ENCODE data around the gene SORCS2. TPM values are rescaled to one million over a fixed set of nuclear protein-coding genes. Genes with fewer than 3 reads are reported as not detected.

The SORCS2 gene
- total and polyA plus RNA-seq, 2 of the 13 experiments (the other 11 are each of a cell fraction or from before 2014, with no cell fraction given), result 0.82 to 1.0 TPM

- intact Hi-C loops (cut with micrococcal nuclease; ENCODE audit: unreplicated experiment) (no loop called here), in situ Hi-C loops (cut with HindIII; ENCODE audit: extremely low pct_ligation_motif_present, low pct_unique_long_range_greater_than_20kb) (no loop called here)
- POLR2A ChIA-PET, result no interaction called here
- Histone ChIP-seq H2AFZ (ENCODE audit: low read length) (no peak overlapping the region), H4K20me1 (ENCODE audit: insufficient read depth, low read length) (no peaks in the 10 kb centered on the region), H3K36me3 (replicated peaks in 1 of 2; ENCODE audit: control insufficient read depth in 1 of 2, insufficient read depth in 2 of 2, low read length in 2 of 2) (no peaks in the 10 kb centered on the region), H3K27ac (ENCODE audit: extremely low read length, insufficient read depth, low read length) (no peak overlapping the region), H3K9ac (ENCODE audit: insufficient read depth, low read depth, low read length) (no peak overlapping the region), H3K4me2 (ENCODE audit: low read depth, low read length) (no peak overlapping the region), H3K79me2 (ENCODE audit: insufficient read depth, low read length) (no peaks in the 10 kb centered on the region), H3K27me3 (ENCODE audit: control insufficient read depth in 1 of 2, insufficient read depth in 2 of 2, low read length in 2 of 2) (no peaks in the 10 kb centered on the region), H3K4me1 (ENCODE audit: insufficient read depth, low read length) (peaks cover 26% of the 10 kb centered on the region), H3K9me3 (ENCODE audit: low read length) (no peaks in the 10 kb centered on the region), H3K4me3 (replicated peaks in 1 of 3; ENCODE audit: insufficient read depth in 1 of 3, low read depth in 2 of 3, low read length in 3 of 3) (no peak overlapping the region; a peak in 1 of 6 replicates)
- WGBS (ENCODE audit: low lambda C conversion rate), result 77% methylated on average over 15 of the region's 16 CpGs
- FAIRE-seq, result no peak
- CTCF ChIA-PET (ENCODE audit: low intra/inter-chr PET ratio, low total read pairs), result no interaction called here
- no TSS peak for BruUV-seq (replicated peaks)
- DNase-seq (ENCODE audit: low spot score), result no peak
- TF ChIP-seq RBM39 (IDR thresholded peaks at IDR 0.05; ENCODE audit: low read depth, low read length, poor library complexity, severe bottlenecking) (no peak), ZEB1 (IDR thresholded peaks at IDR 0.05; ENCODE audit: insufficient replicate concordance, low read depth) (no peak)
- TF ChIP-seq, protein P1, sequence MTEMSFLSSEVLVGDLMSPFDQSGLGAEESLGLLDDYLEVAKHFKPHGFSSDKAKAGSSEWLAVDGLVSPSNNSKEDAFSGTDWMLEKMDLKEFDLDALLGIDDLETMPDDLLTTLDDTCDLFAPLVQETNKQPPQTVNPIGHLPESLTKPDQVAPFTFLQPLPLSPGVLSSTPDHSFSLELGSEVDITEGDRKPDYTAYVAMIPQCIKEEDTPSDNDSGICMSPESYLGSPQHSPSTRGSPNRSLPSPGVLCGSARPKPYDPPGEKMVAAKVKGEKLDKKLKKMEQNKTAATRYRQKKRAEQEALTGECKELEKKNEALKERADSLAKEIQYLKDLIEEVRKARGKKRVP (CRISPR knock-in tag; IDR thresholded peaks at IDR 0.05), result no peak
- ATAC-seq, result peak; percentile 35; the same call in 2 of the 3 replicates
These were observed 551.9 kb downstream of the SORCS2 start for GRCh38 chr4:7744142-7744804.

- no peaks in the 10 kb centered on the region for H3K36me3 ChIP-seq (replicated peaks in 1 of 2; ENCODE audit: control insufficient read depth in 1 of 2, insufficient read depth in 2 of 2, low read length in 2 of 2)
- ChIA-PET POLR2A (no interaction called here), CTCF (ENCODE audit: low intra/inter-chr PET ratio, low total read pairs) (no interaction called here)
- no peaks in the 10 kb centered on the region for H3K9me3 ChIP-seq (ENCODE audit: low read length)
- no peak overlapping the region for H3K9ac ChIP-seq (ENCODE audit: insufficient read depth, low read depth, low read length)
- peaks cover 37% of the 10 kb centered on the region for H3K4me1 ChIP-seq (ENCODE audit: insufficient read depth, low read length)
- ATAC-seq, result no peak
- no TSS peak for BruUV-seq (replicated peaks)
- 79% methylated on average over 7 of the region's 15 CpGs for WGBS (ENCODE audit: low lambda C conversion rate)
- in situ Hi-C loops (cut with HindIII; ENCODE audit: extremely low pct_ligation_motif_present, low pct_unique_long_range_greater_than_20kb) (no loop called here), intact Hi-C loops (cut with micrococcal nuclease; ENCODE audit: unreplicated experiment) (no loop called here)
- H2AFZ ChIP-seq (ENCODE audit: low read length), result no peak overlapping the region
- no peak overlapping the region for H3K4me2 ChIP-seq (ENCODE audit: low read depth, low read length)
- H3K27me3 ChIP-seq (ENCODE audit: control insufficient read depth in 1 of 2, insufficient read depth in 2 of 2, low read length in 2 of 2), result no peaks in the 10 kb centered on the region
- no peaks in the 10 kb centered on the region for H3K79me2 ChIP-seq (ENCODE audit: insufficient read depth, low read length)
- no peak for DNase-seq (ENCODE audit: low spot score)
- FAIRE-seq, result no peak
- H4K20me1 ChIP-seq (ENCODE audit: insufficient read depth, low read length), result no peaks in the 10 kb centered on the region
- H3K27ac ChIP-seq (ENCODE audit: extremely low read length, insufficient read depth, low read length), result no peak overlapping the region
- H3K4me3 ChIP-seq (replicated peaks in 1 of 3; ENCODE audit: insufficient read depth in 1 of 3, low read depth in 2 of 3, low read length in 3 of 3), result no peak overlapping the region
- TF ChIP-seq, protein P2, sequence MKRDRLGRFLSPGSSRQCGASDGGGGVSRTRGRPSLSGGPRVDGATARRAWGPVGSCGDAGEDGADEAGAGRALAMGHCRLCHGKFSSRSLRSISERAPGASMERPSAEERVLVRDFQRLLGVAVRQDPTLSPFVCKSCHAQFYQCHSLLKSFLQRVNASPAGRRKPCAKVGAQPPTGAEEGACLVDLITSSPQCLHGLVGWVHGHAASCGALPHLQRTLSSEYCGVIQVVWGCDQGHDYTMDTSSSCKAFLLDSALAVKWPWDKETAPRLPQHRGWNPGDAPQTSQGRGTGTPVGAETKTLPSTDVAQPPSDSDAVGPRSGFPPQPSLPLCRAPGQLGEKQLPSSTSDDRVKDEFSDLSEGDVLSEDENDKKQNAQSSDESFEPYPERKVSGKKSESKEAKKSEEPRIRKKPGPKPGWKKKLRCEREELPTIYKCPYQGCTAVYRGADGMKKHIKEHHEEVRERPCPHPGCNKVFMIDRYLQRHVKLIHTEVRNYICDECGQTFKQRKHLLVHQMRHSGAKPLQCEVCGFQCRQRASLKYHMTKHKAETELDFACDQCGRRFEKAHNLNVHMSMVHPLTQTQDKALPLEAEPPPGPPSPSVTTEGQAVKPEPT (CRISPR knock-in tag; IDR thresholded peaks at IDR 0.05; ENCODE audit: low read depth), result no peak
- TF ChIP-seq ZMYM4 (CRISPR knock-in tag; IDR thresholded peaks at IDR 0.05) (no peak), KLF9 (CRISPR knock-in tag; IDR thresholded peaks at IDR 0.05; ENCODE audit: low read depth) (no peak), SCMH1 (CRISPR knock-in tag; IDR thresholded peaks at IDR 0.05; ENCODE audit: borderline replicate concordance) (no peak), ZNF446 (CRISPR knock-in tag; IDR thresholded peaks at IDR 0.05) (no peak), ZBTB2 (CRISPR knock-in tag; IDR thresholded peaks at IDR 0.05; ENCODE audit: low read depth) (no peak), HDAC2 (CRISPR knock-in tag; IDR thresholded peaks at IDR 0.05) (no peak), GTF2F1 (IDR thresholded peaks at IDR 0.05; ENCODE audit: low read length) (no peak), PHF20 (CRISPR knock-in tag; IDR thresholded peaks at IDR 0.05) (no peak), TOE1 (CRISPR knock-in tag; IDR thresholded peaks at IDR 0.05) (no peak)
- TF ChIP-seq, protein P3, sequence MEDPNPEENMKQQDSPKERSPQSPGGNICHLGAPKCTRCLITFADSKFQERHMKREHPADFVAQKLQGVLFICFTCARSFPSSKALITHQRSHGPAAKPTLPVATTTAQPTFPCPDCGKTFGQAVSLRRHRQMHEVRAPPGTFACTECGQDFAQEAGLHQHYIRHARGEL (CRISPR knock-in tag; IDR thresholded peaks at IDR 0.05), result no peak
These were observed 553.1 kb downstream of the SORCS2 start for GRCh38 chr4:7745301-7745885.
